GM10266 (cell line): Measurements from ENCODE around the gene DIPK1C.

ENCODE experiments used
- DNase-seq: peaks from one replicate; pipeline ENCODE4 v3.0.0; 2012; ENCODE audit errors: extremely low spot score
- CTCF ChIP-seq: IDR thresholded peaks from 2 replicates; pipeline ENCODE4 v1.5.1; 2012; ENCODE audit warnings: mild to moderate bottlenecking, low read depth; ENCODE audit not compliant: control insufficient read depth, insufficient read depth; ENCODE audit errors: missing control alignments

Gene DIPK1C

GRCh38 chr18:74482697-74483096 is 25.6 kb upstream of the DIPK1C start:
- no peak for DNase-seq
- no peak for TF ChIP-seq CTCF

DNA sequence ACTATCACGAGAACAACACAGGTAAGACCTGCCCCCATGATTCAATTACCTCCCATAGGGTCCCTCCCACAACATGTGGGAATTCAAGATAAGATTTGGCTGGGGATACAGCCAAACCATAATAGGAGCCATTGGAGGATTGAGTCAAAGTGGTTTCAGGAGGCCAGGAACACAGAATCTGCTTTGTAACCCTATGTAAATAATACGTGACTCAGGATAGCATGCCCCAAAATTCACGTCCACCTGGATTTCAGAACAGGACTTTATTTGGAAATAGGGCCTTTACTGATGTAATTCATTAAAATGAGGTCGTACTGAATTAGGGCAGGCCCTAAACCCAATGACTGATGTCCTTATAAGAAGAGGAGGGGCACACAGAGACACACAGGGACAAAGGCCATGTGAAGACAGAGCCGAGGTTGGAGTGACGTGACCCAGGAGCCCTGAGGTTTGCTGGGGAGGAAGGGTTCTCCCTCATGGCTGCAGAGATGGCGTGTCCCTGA is 23.1 kb upstream of the DIPK1C start:
- TF ChIP-seq CTCF = no peak
- no peak for DNase-seq

- DNase-seq = no peak
- no peak for TF ChIP-seq CTCF
Observed at GRCh38 chr18:74479486-74480148, 22.5 kb upstream of the DIPK1C start.

DNA sequence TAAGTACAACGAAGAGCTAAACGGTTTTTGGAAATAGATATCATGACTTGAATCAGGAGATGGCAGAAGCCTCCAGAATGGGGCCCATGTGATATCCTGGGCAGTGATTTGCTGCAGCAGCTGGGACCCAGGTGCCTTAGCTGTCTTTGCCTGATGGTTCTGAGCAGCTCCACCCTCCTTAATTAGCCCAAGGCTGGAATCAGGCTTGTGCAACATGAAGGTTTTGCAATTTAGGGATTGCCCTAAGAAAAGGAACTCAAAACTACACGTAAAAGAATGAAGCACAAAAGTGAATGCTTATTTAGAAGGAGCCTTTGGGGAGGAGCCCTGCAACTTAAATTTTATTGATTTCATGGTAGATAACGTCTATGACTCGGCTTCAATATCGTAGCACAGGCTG is 21.8 kb upstream of the DIPK1C start:
- no peak for TF ChIP-seq CTCF
- no peak for DNase-seq

- TF ChIP-seq CTCF = no peak
- DNase-seq = no peak
Observed at GRCh38 chr18:74478316-74478715, 21.2 kb upstream of the DIPK1C start.

- no peak for DNase-seq
- no peak for TF ChIP-seq CTCF
Observed at GRCh38 chr18:74477771-74478170, 20.7 kb upstream of the DIPK1C start.

DNA sequence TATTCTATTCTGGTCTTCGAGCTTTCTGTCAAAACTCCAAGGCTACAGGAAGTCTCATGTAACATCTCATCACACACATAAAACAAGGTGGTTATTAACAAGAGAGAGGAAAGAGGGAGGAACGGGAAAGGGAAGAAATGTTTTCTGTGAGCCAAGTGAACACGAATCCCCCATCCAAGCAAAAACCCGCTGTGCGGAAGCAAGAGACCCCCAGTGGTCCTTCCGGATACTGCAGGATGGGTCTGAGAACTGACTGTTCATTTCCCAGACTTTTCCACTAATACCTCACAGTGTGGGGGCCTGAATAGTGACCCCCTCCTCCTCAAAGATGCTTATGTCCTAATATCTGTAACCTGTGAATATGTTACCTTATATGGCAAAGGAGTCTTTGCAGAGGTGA is 19.0 kb upstream of the DIPK1C start:
- no peak for TF ChIP-seq CTCF
- DNase-seq = no peak
